ENCODE data around the gene NT5C1B. TPM values are rescaled to one million over a fixed set of nuclear protein-coding genes. Genes with fewer than 3 reads are reported as not detected.

Gene NT5C1B
- total and polyA plus RNA-seq, 10 donors: not detected

DNA sequence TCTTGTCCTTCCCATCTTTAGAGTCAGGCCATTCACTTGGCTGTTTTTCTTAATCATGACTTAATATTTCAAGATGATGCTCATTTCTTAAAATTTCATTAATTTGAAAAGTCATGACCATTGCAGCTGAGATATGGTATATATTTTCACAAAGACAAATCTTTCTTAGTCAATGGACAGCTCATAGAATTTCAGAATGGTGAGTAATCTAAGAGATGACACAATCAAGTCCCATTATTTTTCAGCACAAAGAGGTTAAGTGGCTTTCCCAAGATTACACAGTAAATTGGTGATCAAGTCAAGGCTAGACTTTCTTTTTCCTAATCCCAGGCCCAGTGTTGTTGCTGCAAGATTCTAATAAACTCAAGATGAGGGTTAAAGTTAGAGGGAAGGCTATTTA is 34.4 kb upstream of the NT5C1B start:
- no peak for DNase-seq
- Histone ChIP-seq H3K27me3 (replicated peaks in 1 of 7) (no peaks in the 10 kb centered on the region), H3K27ac (no peak overlapping the region), H3K9me3 (no peaks in the 10 kb centered on the region), H3K36me3 (no peaks in the 10 kb centered on the region), H3K4me1 (no peaks in the 10 kb centered on the region), H3K4me3 (no peak overlapping the region)
- intact Hi-C loops (cut with DNase I; ENCODE audit: low total_unique reads): no loop called here
- TF ChIP-seq POLR2A (IDR thresholded peaks at IDR 0.05) (no peak), POLR2AphosphoS5 (IDR thresholded peaks at IDR 0.05) (no peak)
- TF ChIP-seq, protein P1, sequence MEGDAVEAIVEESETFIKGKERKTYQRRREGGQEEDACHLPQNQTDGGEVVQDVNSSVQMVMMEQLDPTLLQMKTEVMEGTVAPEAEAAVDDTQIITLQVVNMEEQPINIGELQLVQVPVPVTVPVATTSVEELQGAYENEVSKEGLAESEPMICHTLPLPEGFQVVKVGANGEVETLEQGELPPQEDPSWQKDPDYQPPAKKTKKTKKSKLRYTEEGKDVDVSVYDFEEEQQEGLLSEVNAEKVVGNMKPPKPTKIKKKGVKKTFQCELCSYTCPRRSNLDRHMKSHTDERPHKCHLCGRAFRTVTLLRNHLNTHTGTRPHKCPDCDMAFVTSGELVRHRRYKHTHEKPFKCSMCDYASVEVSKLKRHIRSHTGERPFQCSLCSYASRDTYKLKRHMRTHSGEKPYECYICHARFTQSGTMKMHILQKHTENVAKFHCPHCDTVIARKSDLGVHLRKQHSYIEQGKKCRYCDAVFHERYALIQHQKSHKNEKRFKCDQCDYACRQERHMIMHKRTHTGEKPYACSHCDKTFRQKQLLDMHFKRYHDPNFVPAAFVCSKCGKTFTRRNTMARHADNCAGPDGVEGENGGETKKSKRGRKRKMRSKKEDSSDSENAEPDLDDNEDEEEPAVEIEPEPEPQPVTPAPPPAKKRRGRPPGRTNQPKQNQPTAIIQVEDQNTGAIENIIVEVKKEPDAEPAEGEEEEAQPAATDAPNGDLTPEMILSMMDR (IDR thresholded peaks at IDR 0.05 in 8 of 11, conservative IDR thresholded peaks at IDR 0.05 in 3 of 11): no peak

DNA sequence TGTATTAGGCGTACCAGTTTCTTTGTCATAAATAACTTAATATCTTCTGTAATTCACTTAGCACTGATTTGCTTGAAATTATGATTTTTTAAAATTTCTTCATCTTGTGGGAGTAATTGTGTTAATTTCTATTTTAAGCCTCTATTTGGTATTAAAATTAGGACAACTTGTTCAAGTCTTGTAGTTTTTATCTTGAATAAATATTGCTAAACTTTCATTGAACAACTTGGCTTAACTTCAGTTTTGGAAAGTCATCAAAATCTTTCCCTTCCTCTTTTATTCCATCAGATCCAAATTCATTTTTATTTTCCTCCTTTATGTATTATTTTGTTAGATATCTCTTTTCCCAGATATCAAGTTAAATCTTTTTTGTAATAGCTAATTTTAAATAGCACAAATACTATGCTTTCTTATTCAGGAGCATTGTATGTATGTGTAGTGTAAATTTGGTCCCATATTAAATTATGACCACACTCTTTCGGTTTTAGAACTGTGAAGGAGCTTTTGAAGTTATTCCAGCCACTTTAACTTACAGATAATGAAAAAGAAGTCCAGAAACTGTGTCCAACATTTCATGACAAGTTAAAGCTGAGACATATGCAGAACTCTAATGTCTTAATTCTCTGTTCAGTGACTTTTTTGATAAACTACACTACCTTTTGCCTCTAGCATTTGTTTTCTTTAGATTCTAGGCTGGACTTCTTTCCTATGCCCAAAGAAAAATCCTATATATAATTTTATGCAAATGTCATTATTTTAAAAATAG is 31.7 kb upstream of the NT5C1B start:
- WGBS, 5 donors: 76 to 88% (median 81%) methylated on average over 2 of the region's 2 CpGs

DNA sequence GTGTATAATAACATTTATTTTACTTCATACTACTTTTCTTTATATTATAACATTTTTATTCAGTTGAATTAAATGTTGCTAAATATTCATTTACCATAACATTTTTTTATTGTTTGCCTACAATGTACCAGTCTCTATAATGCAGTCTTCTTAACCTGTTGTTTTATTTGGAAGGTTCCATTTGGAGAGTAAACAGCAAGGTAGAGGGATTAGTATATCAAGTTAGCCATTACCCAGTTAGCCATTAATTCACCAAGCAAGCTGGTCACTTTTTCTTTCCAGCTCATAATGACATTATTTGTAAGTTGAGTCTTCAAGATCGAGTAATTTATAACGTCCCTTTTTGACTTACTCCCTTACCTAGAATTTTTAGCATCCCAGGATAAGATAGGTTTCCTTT is 29.7 kb upstream of the NT5C1B start:
- TF ChIP-seq POLR2A (IDR thresholded peaks at IDR 0.05) (no peak), POLR2AphosphoS5 (IDR thresholded peaks at IDR 0.05) (no peak)
- TF ChIP-seq, protein P1 (IDR thresholded peaks at IDR 0.05 in 8 of 11, conservative IDR thresholded peaks at IDR 0.05 in 3 of 11): no peak
- Histone ChIP-seq H3K27me3 (replicated peaks in 1 of 7) (no peaks in the 10 kb centered on the region), H3K27ac (no peak overlapping the region), H3K4me3 (no peak overlapping the region), H3K4me1 (no peaks in the 10 kb centered on the region), H3K9me3 (peaks cover 0 to 8% (median 0%) of the 10 kb centered on the region in 8 donors), H3K36me3 (no peaks in the 10 kb centered on the region)
- intact Hi-C loops (cut with DNase I; ENCODE audit: low total_unique reads): no loop called here
- WGBS, 5 donors: 86 to 96% (median 89%) methylated on average over 2 of the region's 2 CpGs
- DNase-seq: no peak

More for the DNA sequence above, 31.7 kb upstream of the NT5C1B start:
- Histone ChIP-seq H3K9me3 (peaks cover 0 to 8% (median 0%) of the 10 kb centered on the region in 8 donors), H3K27me3 (replicated peaks in 1 of 7) (no peaks in the 10 kb centered on the region), H3K27ac (no peak overlapping the region), H3K4me1 (no peaks in the 10 kb centered on the region), H3K36me3 (no peaks in the 10 kb centered on the region), H3K4me3 (no peak overlapping the region)
- intact Hi-C loops (cut with DNase I; ENCODE audit: low total_unique reads): no loop called here
- TF ChIP-seq, protein P1 (IDR thresholded peaks at IDR 0.05 in 8 of 11, conservative IDR thresholded peaks at IDR 0.05 in 3 of 11): no peak
- TF ChIP-seq POLR2A (IDR thresholded peaks at IDR 0.05): no peak
- no peak for TF ChIP-seq POLR2AphosphoS5 (IDR thresholded peaks at IDR 0.05)
- DNase-seq: no peak

DNA sequence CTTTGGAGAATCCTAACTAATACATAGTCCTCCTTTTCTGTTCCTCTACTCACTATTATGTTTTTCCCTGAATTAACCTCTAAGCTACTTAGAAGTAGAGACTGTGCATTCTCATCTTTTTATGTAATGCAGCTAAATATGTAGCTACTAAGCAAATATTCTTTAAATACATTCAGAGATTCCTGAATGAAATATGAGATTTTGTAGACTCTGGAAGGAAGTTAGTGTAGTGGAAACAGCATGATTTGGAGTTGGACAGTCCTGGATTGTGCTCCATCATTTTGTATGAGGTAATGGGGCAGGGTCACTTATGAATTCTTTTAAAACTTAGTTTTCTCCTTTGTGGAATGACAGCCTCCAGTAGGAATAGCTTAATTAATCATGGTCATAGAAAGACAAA is 24.7 kb upstream of the NT5C1B start:
- peaks cover 0 to 8% (median 0%) of the 10 kb centered on the region in 8 donors for H3K9me3 ChIP-seq
- no peak for TF ChIP-seq POLR2A (IDR thresholded peaks at IDR 0.05)
- TF ChIP-seq, protein P1 (IDR thresholded peaks at IDR 0.05 in 8 of 11, conservative IDR thresholded peaks at IDR 0.05 in 3 of 11): no peak
- H3K4me1 ChIP-seq: no peaks in the 10 kb centered on the region
- H3K36me3 ChIP-seq: no peaks in the 10 kb centered on the region
- no peaks in the 10 kb centered on the region for H3K27me3 ChIP-seq (replicated peaks in 1 of 7)
- no peak overlapping the region for H3K27ac ChIP-seq
- H3K4me3 ChIP-seq: no peak overlapping the region
- intact Hi-C loops (cut with DNase I; ENCODE audit: low total_unique reads): no loop called here
- DNase-seq: no peak
